Activated effector memory CD4-positive, alpha-beta T cell treated with Interleukin-2 at 50 U/mL for 16 hours (primary cell): Measurements from ENCODE around the gene FLRT2.

Experiments used
- DNase-seq: peaks from one replicate; pipeline ENCODE4 v3.0.0-alpha.2; 2020

The FLRT2 gene

GRCh38 chr14:85531587-85532373 lies 1.8 kb downstream of the FLRT2 start:
- no peak for DNase-seq

GRCh38 chr14:85532374-85533022 lies 2.6 kb downstream of the FLRT2 start:
- no peak for DNase-seq

GRCh38 chr14:85533023-85533860 lies 3.3 kb downstream of the FLRT2 start:
- no peak for DNase-seq

- no peak for DNase-seq
Observed at GRCh38 chr14:85533861-85534291, 3.9 kb downstream of the FLRT2 start.

GRCh38 chr14:85534458-85535293 lies 4.7 kb downstream of the FLRT2 start:
- no peak for DNase-seq

GRCh38 chr14:85535321-85535720 lies 5.4 kb downstream of the FLRT2 start:
- no peak for DNase-seq

- no peak for DNase-seq
Observed at GRCh38 chr14:85535991-85536832, 6.3 kb downstream of the FLRT2 start.

- DNase-seq, result no peak
Observed at GRCh38 chr14:85536833-85537190, 6.9 kb downstream of the FLRT2 start.

GRCh38 chr14:85537526-85537925 lies 7.6 kb downstream of the FLRT2 start:
- no peak for DNase-seq

GRCh38 chr14:85538636-85539035 lies 8.7 kb downstream of the FLRT2 start:
- no peak for DNase-seq

GRCh38 chr14:85539510-85539909 lies 9.6 kb downstream of the FLRT2 start:
- no peak for DNase-seq

- no peak for DNase-seq
Observed at GRCh38 chr14:85542623-85543022, 12.7 kb downstream of the FLRT2 start.

GRCh38 chr14:85545738-85546137 lies 15.8 kb downstream of the FLRT2 start:
- no peak for DNase-seq

- DNase-seq, result no peak
Observed at GRCh38 chr14:85546390-85546789, 16.4 kb downstream of the FLRT2 start.

GRCh38 chr14:85549697-85550096 lies 19.8 kb downstream of the FLRT2 start:
- DNase-seq, result no peak

GRCh38 chr14:85554106-85554505 lies 24.2 kb downstream of the FLRT2 start:
- no peak for DNase-seq

- no peak for DNase-seq
Observed at GRCh38 chr14:85556267-85556666, 26.3 kb downstream of the FLRT2 start.

GRCh38 chr14:85558505-85558904 lies 28.6 kb downstream of the FLRT2 start:
- no peak for DNase-seq

GRCh38 chr14:85562630-85563029 lies 32.7 kb downstream of the FLRT2 start:
- no peak for DNase-seq

- no peak for DNase-seq
Observed at GRCh38 chr14:85564841-85565527, 35.0 kb downstream of the FLRT2 start.

- DNase-seq, result no peak
Observed at GRCh38 chr14:85565862-85566296, 35.9 kb downstream of the FLRT2 start.
